Prostate gland (tissue), 2 donors: Measurements from ENCODE around the gene TAPT1.

Experiments used
- CTCF ChIP-seq, 4 experiments: fragments of 200-600 bp in 2 of 4; fragments of 450-650 bp in 2 of 4; sonication (generic) in 2 of 4; IDR thresholded peaks; 1 replicate in 3 of 4; 2 replicates in 1 of 4; pipeline ENCODE4 v1.5.1; 2016 to 2019; ENCODE audit warnings: antibody characterized with exemption in 4 of 4, mild to moderate bottlenecking in 2 of 4, moderate library complexity in 2 of 4
- POLR2A ChIP-seq: fragments of 450-650 bp; IDR thresholded peaks from one replicate; pipeline ENCODE4 v1.6.1; 2016; ENCODE audit warnings: antibody characterized with exemption, mild to moderate bottlenecking

DNA sequence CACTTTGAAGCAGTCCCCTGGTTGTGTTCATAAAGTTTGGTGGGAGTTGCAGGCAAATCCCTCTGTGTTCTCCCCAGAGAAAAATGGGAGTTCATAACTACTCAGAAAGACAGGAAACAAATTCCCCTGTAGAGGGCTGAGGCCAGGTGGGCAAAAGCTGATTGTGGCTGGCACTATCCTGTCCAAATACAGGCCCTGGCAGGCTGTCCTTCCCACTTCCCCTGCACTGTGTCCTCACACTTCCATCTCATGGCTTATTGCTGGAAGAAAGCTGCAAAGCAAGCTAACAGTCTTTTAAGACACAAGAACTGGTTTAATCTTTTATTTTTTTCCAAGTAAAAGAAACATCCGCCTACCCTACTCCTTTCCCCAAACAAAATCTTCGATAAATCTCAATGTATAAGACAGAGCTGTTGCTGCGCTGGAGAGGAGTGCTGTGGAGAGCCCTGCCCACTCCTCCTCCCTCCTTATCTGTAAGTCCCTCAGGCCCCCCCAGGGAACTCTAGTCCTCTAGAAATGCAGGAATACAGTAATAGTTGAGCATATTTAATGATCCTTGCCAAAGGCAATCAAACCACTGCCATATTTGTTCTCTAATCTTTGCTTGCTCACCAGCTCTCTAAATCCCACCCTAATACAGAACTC, 14.0 kb downstream of the TAPT1 start:
- no peak for TF ChIP-seq CTCF (IDR thresholded peaks at IDR 0.05)
- TF ChIP-seq POLR2A = no peak
